ENCODE data around the gene PLEKHA7.

- TF ChIP-seq CTCF (IDR thresholded peaks at IDR 0.05; ENCODE audit: control extremely low read depth in 1 of 3, insufficient read depth in 1 of 3, low read depth in 1 of 3, low read length in 3 of 3) (no peak), SRF (IDR thresholded peaks at IDR 0.05; ENCODE audit: low read depth, low read length) (no peak), BCL11A (IDR thresholded peaks at IDR 0.05; ENCODE audit: low read depth in 2 of 2, low read length in 2 of 2) (no peak), ZNF274 (IDR thresholded peaks at IDR 0.05; ENCODE audit: borderline replicate concordance, extremely low read depth, low read length) (no peak), POLR2AphosphoS5 (IDR thresholded peaks at IDR 0.05; ENCODE audit: low read depth, low read length) (no peak), EZH2 (IDR thresholded peaks at IDR 0.05; ENCODE audit: low read depth, low read length, severe bottlenecking) (no peak), POU5F1 (IDR thresholded peaks at IDR 0.05; ENCODE audit: low read depth, low read length) (no peak), EP300 (IDR thresholded peaks at IDR 0.05; ENCODE audit: borderline replicate concordance in 1 of 2, low read depth in 2 of 2, low read length in 2 of 2) (no peak), HDAC6 (IDR thresholded peaks at IDR 0.05; ENCODE audit: low read depth, low read length) (no peak), SP1 (IDR thresholded peaks at IDR 0.05; ENCODE audit: low read depth, low read length) (no peak)
These were observed 208.3 kb downstream of the PLEKHA7 start for GRCh38 chr11:16805938-16806337.
